B cell (primary cell): ENCODE data around the gene PPP2R2B. TPM values are rescaled to one million over a fixed set of nuclear protein-coding genes. Genes with fewer than 3 reads are reported as not detected.

Experiments
- ATAC-seq: fragments of 200-7000 bp; cut with Tn5 transposase; one replicate; pipeline ENCODE4 v1.10.0; 2021; ENCODE audit warnings: low read depth, mild to moderate bottlenecking, moderate number of reproducible peaks, moderate library complexity
- CTCF ChIA-PET: fragments of 350-600 bp; sonication (Branson Sonifier 250); formaldehyde crosslinking; loops from one replicate; lab custom pipeline; 2021; ENCODE audit warnings: antibody characterized with exemption, inconsistent platforms; lab: Charles Lee
- POLR2A ChIA-PET: fragments of 350-600 bp; sonication (Branson Sonifier 250); formaldehyde crosslinking; loops from one replicate; lab custom pipeline; 2021; ENCODE audit warnings: antibody characterized with exemption; lab: Charles Lee
- DNase-seq: peaks from one replicate; pipeline ENCODE4 v3.0.0; 2013
- H2AFZ ChIP-seq: 2 replicates; pipeline ENCODE4 v1.6.1; 2012; ENCODE audit warnings: mild to moderate bottlenecking, low read depth, low read length; ENCODE audit not compliant: insufficient read depth, poor library complexity, severe bottlenecking
- H3K27ac ChIP-seq, 2 donors: 1 replicate in 1 of 2; 2 replicates in 1 of 2; pipeline ENCODE4 v1.5.1; 2012 to 2013; ENCODE audit warnings: low read length in 2 of 2, mild to moderate bottlenecking in 2 of 2, moderate library complexity in 1 of 2
- H3K27me3 ChIP-seq, 4 experiments: fragments of 200-600 bp in 1 of 4; sonication (generic) in 1 of 4; replicated peaks in 1 of 4; 1 replicate in 2 of 4; 2 replicates in 2 of 4; pipeline versions ENCODE4 v1.6.1 to v1.7.0; 2013 to 2016; ENCODE audit warnings: low read length in 3 of 4, mild to moderate bottlenecking in 2 of 4, mixed read lengths in 1 of 4, moderate library complexity in 1 of 4; ENCODE audit not compliant: insufficient read depth in 4 of 4, control insufficient read depth in 3 of 4; ENCODE audit errors: control extremely low read depth in 1 of 4
- H3K36me3 ChIP-seq, 2 experiments: replicated peaks in 1 of 2; 1 replicate in 1 of 2; 2 replicates in 1 of 2; pipeline versions ENCODE4 v1.6.1 to v1.7.1; 2013; ENCODE audit warnings: low read length in 1 of 2; ENCODE audit not compliant: insufficient read depth in 2 of 2, control insufficient read depth in 1 of 2; ENCODE audit errors: control extremely low read depth in 1 of 2, extremely low read depth in 1 of 2
- H3K4me1 ChIP-seq, 2 donors: fragments of 200-600 bp in 1 of 2; sonication (generic) in 1 of 2; 1 replicate in 1 of 2; 2 replicates in 1 of 2; pipeline versions ENCODE4 v1.5.1 to v1.6.1; 2013 to 2017; ENCODE audit warnings: low read length in 2 of 2; ENCODE audit not compliant: control insufficient read depth in 2 of 2, insufficient read depth in 2 of 2
- H3K4me2 ChIP-seq: replicated peaks from 2 replicates; pipeline ENCODE3; 2012; ENCODE audit warnings: mild to moderate bottlenecking, low read depth, low read length; ENCODE audit not compliant: poor library complexity, severe bottlenecking
- H3K4me3 ChIP-seq, 5 experiments: fragments of 200-600 bp in 1 of 5; sonication (generic) in 1 of 5; 1 replicate in 3 of 5; 2 replicates in 2 of 5; pipeline versions ENCODE4 v1.5.1 to v1.7.0; 2011 to 2016; ENCODE audit warnings: low read length in 4 of 5, mild to moderate bottlenecking in 4 of 5, low read depth in 2 of 5, control low read depth in 1 of 5, moderate library complexity in 1 of 5; ENCODE audit not compliant: insufficient read depth in 1 of 5; ENCODE audit errors: control extremely low read depth in 1 of 5, extremely low read depth in 1 of 5
- H3K79me2 ChIP-seq: fragments of 200-600 bp; sonication (generic); one replicate; pipeline ENCODE4 v1.6.0; 2016; ENCODE audit warnings: low read length; ENCODE audit not compliant: control insufficient read depth, insufficient read depth
- H3K9ac ChIP-seq: fragments of 200-600 bp; sonication (generic); 2 replicates; pipeline ENCODE4 v1.6.1; 2017; ENCODE audit warnings: mild to moderate bottlenecking, low read length, moderate library complexity
- H3K9me3 ChIP-seq, 3 donors: one replicate each; pipeline versions ENCODE4 v1.6.1 to v1.7.1; 2013; ENCODE audit warnings: low read length in 2 of 3; ENCODE audit not compliant: control insufficient read depth in 2 of 3, insufficient read depth in 1 of 3; ENCODE audit errors: control extremely low read depth in 1 of 3
- H4K20me1 ChIP-seq: 2 replicates; pipeline ENCODE4 v1.6.0; 2012; ENCODE audit warnings: mild to moderate bottlenecking, low read length; ENCODE audit not compliant: insufficient read depth, control insufficient read depth, poor library complexity, severe bottlenecking
- H3K27ac Mint-ChIP-seq: one replicate; pipeline ENCODE4 v1.8.0; 2021; ENCODE audit warnings: mixed read lengths
- H3K27me3 Mint-ChIP-seq: one replicate; pipeline ENCODE4 v1.8.0; 2021; ENCODE audit warnings: mixed read lengths
- H3K4me1 Mint-ChIP-seq: one replicate; pipeline ENCODE4 v1.8.0; 2021; ENCODE audit warnings: mixed read lengths
- H3K4me3 Mint-ChIP-seq: one replicate; pipeline ENCODE4 v1.8.0; 2021; ENCODE audit warnings: mixed read lengths
- H3K9me3 Mint-ChIP-seq: one replicate; pipeline ENCODE4 v1.8.0; 2022; ENCODE audit warnings: mixed read lengths; ENCODE audit not compliant: insufficient read depth
- EZH2 ChIP-seq: IDR thresholded peaks from 2 replicates; pipeline ENCODE4 v1.6.1; 2012; ENCODE audit warnings: borderline replicate concordance, low read depth, mild to moderate bottlenecking, moderate library complexity, low read length; ENCODE audit not compliant: insufficient read depth, poor library complexity, severe bottlenecking
- WGBS: methylation state at CpG from one replicate; pipeline ENCODE4 v1.1.5; 2013; ENCODE audit warnings: missing lambda C conversion rate; ENCODE audit not compliant: insufficient coverage; 5-methylcytosine and 5-hydroxymethylcytosine counted together
- intact Hi-C: fragments of 100-400 bp; cut with micrococcal nuclease; formaldehyde crosslinking; loops from one replicate; pipeline ENCODE4 v1.10.0; 2022
- polyA plus RNA-seq: library from polyadenylated mRNA; depleted of rRNA; stranded (reverse); fragments of >200 nt; gene quantifications from 2 replicates; pipeline ENCODE4 v1.2.3, GENCODE V29; 2012
- total RNA-seq, 2 donors: library from RNA; stranded (reverse); fragments of 120-200 nt in 1 of 2; gene quantifications; 1 replicate in 1 of 2; 2 replicates in 1 of 2; pipeline versions ENCODE4 v1.2.3 to v1.2.4, GENCODE V29; 2013 to 2022
- TF ChIP-seq, protein P1 (sequence below): fragments of 200-600 bp; IDR thresholded peaks from one replicate; pipeline ENCODE4 v1.8.0; 2022; ENCODE audit warnings: antibody characterized with exemption, mild to moderate bottlenecking

Gene PPP2R2B
- total and polyA plus RNA-seq, 2 donors (not counting 1 experiment from before 2014, with no cell fraction given) = 0.03 TPM; not detected in 1

DNA sequence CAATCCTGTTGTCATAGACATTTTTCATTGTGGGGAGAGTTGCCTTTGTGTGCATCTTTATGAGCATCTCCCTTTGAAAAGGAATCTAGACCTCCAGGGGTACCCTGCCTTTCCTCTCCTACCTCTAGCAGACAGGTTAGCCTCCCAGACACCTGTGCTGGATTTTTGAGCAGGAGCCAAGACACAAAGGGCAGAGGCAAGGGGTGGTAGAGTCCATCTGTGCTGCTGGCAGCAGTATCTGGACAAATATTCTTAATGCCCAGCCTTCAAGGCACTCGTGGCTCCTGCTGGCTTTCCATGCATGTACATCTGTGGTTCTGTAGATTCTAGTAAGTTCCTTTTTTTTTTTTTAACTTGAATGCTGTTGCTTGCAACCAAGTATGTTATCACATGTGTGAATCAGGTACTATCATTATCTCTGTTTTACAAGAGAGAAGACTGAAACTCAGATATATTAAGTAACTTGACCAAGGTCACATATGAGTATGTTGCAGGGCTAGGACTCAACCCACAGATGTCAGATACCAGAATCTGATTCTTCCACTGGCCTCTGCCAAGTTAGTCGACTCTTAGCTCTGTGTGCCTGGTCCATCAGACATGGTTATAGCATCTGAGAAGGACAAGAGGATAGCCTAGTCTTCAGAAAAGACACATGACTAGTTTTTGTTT lies 329.6 kb downstream of the PPP2R2B start:
- no peaks in the 10 kb centered on the region for H4K20me1 ChIP-seq
- H3K27ac ChIP-seq = no peak overlapping the region
- DNase-seq = no peak
- WGBS = 79% methylated on average over 2 of the region's 2 CpGs
- Mint-ChIP-seq H3K27me3 (peaks cover 10% of the 10 kb centered on the region), H3K4me3 (no peak overlapping the region), H3K27ac (no peak overlapping the region), H3K4me1 (no peaks in the 10 kb centered on the region), H3K9me3 (no peaks in the 10 kb centered on the region)
- no peak overlapping the region for H2AFZ ChIP-seq
- intact Hi-C loops = no loop called here
- H3K9ac ChIP-seq = no peak overlapping the region
- CTCF ChIA-PET = interaction anchor here (0.7 to 1.7 kb wide), 3 partner anchors 10 to 417 kb away, joined by 3 to 4 read pairs (median 4); no protein-coding TSS in a partner anchor
- H3K79me2 ChIP-seq = no peaks in the 10 kb centered on the region
- H3K4me1 ChIP-seq = no peaks in the 10 kb centered on the region
- H3K4me3 ChIP-seq = no peak overlapping the region
- no peak for ATAC-seq
- no peaks in the 10 kb centered on the region for H3K36me3 ChIP-seq
- H3K4me2 ChIP-seq = no peak overlapping the region
- H3K27me3 ChIP-seq = no peaks in the 10 kb centered on the region
- no peak for TF ChIP-seq EZH2
- TF ChIP-seq, protein P1, sequence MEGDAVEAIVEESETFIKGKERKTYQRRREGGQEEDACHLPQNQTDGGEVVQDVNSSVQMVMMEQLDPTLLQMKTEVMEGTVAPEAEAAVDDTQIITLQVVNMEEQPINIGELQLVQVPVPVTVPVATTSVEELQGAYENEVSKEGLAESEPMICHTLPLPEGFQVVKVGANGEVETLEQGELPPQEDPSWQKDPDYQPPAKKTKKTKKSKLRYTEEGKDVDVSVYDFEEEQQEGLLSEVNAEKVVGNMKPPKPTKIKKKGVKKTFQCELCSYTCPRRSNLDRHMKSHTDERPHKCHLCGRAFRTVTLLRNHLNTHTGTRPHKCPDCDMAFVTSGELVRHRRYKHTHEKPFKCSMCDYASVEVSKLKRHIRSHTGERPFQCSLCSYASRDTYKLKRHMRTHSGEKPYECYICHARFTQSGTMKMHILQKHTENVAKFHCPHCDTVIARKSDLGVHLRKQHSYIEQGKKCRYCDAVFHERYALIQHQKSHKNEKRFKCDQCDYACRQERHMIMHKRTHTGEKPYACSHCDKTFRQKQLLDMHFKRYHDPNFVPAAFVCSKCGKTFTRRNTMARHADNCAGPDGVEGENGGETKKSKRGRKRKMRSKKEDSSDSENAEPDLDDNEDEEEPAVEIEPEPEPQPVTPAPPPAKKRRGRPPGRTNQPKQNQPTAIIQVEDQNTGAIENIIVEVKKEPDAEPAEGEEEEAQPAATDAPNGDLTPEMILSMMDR = no peak
- POLR2A ChIA-PET = no interaction called here
- no peaks in the 10 kb centered on the region for H3K9me3 ChIP-seq

DNA sequence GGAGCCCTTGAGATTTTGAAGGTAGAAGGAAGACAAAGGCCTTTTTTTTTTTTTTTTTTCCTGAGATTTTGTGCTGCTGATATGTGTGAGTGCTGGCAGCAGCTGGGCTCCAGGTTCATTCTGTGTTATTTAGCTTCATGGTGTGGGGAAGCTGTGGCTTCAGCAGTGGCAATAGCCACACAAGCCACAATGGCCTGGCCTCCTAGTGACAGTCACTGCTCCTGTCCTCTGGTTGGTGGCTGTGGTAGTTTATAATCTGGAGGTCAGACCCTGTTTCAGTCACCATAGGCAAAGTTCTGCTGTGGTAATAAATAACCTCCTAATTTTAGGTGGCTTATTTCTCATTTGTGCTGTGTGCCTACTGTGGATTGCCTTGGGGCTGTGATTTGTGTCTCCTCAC lies 334.3 kb downstream of the PPP2R2B start:
- H3K9me3 Mint-ChIP-seq = no peaks in the 10 kb centered on the region
- intact Hi-C loops = no loop called here
- H3K36me3 ChIP-seq = no peaks in the 10 kb centered on the region
- H3K27me3 Mint-ChIP-seq = peaks cover 8% of the 10 kb centered on the region
- no peak overlapping the region for H3K27ac ChIP-seq
- H3K4me3 ChIP-seq = no peak overlapping the region
- H3K79me2 ChIP-seq = no peaks in the 10 kb centered on the region
- ATAC-seq (no peak), DNase-seq (no peak)
- H3K4me1 Mint-ChIP-seq = peaks cover 2% of the 10 kb centered on the region
- no peaks in the 10 kb centered on the region for H4K20me1 ChIP-seq
- no peak overlapping the region for H3K9ac ChIP-seq
- H3K4me2 ChIP-seq = no peak overlapping the region
- H3K27ac Mint-ChIP-seq = no peak overlapping the region
- no peak overlapping the region for H3K4me3 Mint-ChIP-seq
- no peaks in the 10 kb centered on the region for H3K9me3 ChIP-seq
- no peaks in the 10 kb centered on the region for H3K27me3 ChIP-seq
- H2AFZ ChIP-seq = no peak overlapping the region
- ChIA-PET POLR2A (no interaction called here), CTCF (interaction anchor here (5.1 kb wide), 1 partner anchor 12 kb away, joined by 41 read pairs; no protein-coding TSS in a partner anchor)
- no peaks in the 10 kb centered on the region for H3K4me1 ChIP-seq
- TF ChIP-seq, protein P1 = no peak
- no peak for TF ChIP-seq EZH2
